ENCODE results near the gene TRAPPC10.

DNA sequence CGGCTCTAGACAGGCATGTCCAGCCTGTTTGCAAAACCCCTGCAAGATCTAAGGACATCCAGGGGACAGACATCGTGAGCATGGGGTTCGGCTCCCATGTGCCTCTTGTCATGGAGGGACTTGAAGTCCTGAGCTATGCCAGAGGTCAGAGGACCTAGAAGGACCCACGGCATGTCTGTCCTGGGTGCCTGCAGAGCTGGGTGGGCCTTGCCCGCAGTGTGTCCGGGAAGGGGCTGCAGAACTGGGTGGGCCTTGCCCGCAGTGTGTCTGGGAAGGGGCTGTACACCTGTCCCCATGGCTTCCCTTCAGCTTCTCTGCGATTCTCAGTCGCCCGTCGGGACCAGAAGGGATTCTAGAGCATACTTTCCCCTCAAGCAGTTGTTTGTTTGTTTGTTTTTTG lies 20.0 kb upstream of the TRAPPC10 start:
- TF ChIP-seq, protein P1, sequence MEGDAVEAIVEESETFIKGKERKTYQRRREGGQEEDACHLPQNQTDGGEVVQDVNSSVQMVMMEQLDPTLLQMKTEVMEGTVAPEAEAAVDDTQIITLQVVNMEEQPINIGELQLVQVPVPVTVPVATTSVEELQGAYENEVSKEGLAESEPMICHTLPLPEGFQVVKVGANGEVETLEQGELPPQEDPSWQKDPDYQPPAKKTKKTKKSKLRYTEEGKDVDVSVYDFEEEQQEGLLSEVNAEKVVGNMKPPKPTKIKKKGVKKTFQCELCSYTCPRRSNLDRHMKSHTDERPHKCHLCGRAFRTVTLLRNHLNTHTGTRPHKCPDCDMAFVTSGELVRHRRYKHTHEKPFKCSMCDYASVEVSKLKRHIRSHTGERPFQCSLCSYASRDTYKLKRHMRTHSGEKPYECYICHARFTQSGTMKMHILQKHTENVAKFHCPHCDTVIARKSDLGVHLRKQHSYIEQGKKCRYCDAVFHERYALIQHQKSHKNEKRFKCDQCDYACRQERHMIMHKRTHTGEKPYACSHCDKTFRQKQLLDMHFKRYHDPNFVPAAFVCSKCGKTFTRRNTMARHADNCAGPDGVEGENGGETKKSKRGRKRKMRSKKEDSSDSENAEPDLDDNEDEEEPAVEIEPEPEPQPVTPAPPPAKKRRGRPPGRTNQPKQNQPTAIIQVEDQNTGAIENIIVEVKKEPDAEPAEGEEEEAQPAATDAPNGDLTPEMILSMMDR (IDR thresholded peaks at IDR 0.05), result no peak
- TF ChIP-seq POLR2A (IDR thresholded peaks at IDR 0.05), result no peak

Measured in lower leg skin (tissue), 3 donors.